NCI-H748 treated with DMSO at 0.1 percent for 48 hours (cell line): ENCODE data around the gene C1orf21.

Experiments
- DNase-seq: peaks from one replicate; lab custom pipeline; 2025; lab: John Stamatoyannopoulos, UW

C1orf21 gene

DNA sequence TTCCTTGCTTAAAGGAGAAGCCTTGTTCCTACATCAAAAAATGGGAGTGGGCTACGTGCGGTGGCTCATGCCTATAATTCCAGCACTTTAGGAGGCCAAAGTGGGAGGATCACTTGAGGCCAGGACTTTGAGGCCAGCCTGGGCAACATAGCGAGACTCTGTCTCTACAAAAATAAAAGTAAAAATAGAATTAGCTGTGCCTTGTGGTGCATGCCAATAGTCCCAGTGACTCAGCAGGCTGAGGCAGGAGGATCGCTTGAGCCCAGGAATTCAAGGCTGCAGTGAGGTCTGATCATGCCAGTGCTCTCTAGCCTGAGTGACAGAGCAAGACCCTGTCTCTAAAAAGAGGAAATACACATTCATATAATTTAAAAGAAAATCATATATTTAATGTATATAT is 127.1 kb downstream of the C1orf21 start:
- DNase-seq, result no peak

DNA sequence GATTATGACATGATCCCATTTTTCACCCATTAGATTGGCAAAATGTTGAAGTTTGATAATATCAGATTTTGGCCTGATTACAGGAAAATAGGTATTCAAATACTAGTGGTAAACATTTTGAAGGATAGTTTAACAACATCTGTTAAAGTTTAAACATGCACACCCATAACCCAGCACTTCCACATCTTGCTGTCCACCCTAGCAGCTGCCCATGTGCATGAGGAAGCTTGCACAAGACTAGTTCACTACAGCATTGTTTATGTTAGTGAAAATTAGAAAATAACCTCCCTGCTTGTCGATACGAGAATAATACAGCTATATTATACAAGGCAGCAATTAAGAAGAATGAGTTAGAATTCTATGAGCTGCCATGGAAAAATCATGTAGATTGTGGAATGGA is 127.6 kb downstream of the C1orf21 start:
- no peak for DNase-seq

DNA sequence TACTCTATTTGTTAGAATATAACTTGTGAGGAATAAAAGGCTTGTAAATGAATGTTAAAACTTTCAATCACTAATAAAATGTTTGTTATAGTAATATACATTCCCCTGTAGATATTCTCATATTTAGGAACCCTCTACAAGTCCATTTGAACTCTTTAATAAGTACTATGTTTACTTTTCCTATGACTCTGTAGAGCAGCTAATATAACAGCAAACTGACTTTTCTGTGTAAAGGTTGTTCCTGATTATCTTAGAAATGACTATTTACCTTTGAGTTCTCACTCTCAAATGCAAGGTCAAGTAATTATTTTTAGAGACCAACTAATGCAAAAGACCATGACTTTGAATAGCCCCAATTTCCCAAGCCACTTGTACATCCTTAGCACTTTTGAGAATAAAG is 130.3 kb downstream of the C1orf21 start:
- DNase-seq, result no peak

DNA sequence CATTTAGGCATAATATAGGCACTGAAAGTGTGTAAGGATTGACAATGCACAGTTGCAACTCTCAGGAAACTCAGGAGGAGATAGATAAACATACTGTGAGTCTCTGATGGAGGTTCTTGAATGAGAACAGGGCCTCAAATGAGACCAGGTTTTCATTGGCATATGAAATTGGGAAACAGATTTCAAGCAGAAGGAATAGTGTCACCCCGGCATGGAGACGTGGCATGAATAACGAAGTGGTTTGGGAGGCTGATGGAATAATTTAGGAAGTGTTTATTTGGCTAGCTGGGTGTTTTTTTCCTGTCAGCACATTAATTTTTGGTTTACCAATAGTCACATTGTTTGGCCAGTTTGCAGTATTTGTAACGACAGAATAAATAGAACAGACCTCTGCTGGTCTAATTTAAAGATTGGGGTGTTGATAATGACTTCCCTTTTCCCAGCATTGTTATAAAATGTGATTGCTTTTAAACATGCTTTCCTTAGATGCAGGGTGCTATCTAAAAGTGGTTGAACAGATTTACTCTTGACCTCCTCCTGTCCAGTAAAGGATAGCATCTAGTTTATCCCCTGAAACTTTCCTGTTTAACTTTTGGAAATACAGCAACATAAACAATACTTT is 132.0 kb downstream of the C1orf21 start:
- DNase-seq, result no peak

DNA sequence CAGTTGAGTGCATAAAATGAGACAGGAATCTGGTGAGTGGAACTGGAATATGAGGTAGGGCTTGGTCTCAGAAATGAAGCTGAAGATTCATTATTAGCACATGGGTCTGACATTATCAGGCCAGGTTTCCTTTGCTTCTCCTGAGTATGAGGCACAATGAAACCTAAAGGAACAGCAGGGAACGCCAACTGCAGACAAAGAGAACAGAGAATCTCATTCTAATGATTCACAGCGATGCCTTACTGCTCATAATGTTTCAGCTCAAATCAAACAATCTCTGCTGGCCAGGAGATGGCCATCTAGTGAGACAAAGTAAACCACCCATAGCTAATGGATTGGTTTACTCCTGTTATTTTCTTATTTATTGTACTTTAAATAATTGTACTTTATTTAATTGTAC is 133.5 kb downstream of the C1orf21 start:
- no peak for DNase-seq

DNA sequence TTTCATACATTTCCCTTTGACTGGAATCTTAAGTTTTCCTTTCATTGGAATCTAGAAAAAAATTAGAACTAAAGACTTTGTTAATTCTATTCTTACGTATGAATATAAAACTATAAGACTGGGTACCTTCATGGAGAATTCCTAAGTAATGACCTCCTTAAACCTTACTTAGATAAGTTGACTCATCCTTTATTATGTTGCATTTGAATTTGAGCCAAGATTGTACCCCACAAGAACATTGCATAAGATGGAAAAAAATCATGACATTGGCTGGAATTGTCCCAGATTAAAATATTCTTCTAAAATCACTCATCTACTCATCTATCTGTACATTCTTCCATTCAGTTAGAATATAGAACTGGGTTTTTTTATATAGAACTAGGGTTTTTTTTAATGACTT is 137.4 kb downstream of the C1orf21 start:
- no peak for DNase-seq

DNA sequence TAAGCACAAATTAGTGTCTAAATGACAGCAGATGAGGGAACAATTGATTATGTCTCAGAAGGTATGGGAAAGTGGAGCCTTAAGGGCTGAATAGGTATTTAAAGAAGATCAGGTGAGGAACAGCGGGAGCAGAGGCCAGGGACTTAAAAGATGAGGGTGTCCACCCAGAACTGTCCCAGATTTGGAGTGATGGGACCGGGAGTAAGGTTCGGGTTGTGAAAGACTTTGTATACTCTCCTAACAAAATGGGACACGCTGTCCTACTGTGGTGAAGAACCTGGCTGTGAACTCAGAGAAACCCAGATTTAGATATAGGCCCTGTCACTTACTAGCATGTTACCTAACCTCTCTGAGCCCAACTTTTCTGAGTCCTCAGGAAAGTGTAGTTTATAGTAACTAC is 140.6 kb downstream of the C1orf21 start:
- DNase-seq, result no peak

DNA sequence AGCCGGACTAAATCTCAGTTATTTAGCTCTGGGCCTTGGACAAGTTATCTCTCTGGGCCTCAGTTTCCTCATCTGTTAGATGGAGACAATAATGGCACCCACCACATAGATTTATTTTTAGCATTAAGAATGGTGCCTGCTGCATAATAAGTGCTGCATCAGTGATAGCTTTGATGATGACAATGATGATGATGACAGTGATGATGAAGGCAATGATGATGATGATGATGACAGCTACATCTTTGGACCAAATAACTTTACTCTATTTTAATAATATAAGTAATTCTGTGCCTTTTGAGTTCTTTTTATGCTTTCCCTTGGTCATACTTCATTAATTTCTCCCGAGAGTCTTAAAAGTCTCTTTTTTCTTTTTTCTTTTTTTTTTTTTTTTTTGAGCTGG is 143.4 kb downstream of the C1orf21 start:
- DNase-seq, result no peak

DNA sequence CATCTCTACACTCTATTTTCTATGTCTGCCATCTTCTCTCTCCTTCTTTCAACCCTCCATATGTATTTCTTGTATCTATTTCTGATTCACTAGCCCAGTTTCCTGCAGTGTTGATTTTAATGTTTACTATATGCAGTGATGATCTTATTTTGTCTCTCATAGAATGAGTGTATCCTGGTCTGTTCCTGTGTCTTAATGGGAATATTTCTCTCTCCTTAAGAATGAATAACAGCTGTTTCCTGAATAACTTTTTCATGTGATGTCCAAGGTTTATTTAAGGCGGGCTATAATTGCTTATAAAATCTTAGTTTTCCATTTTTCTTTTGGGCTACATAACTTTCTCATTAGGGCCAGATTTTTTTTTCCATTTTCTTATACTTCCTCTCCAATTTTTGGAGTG is 144.5 kb downstream of the C1orf21 start:
- no peak for DNase-seq

DNA sequence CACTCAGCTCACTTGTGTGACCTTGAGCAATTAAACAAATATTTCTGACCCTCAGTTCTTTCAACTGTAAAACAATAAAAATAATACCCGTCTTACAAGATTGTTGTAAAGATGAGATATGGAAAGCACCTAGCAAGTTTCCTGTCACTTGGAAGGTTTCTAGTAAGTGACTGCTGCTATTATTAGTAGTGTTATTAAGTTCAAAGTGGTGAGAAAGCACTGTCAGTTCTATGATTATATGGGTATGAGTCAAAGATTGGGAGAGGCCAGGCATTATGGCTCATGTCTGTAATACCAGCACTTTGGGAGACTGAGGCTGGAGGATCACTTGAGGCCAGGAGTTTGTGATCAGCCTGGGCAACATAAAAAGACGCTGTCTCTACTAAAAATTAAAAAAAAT is 145.4 kb downstream of the C1orf21 start:
- DNase-seq, result no peak

DNA sequence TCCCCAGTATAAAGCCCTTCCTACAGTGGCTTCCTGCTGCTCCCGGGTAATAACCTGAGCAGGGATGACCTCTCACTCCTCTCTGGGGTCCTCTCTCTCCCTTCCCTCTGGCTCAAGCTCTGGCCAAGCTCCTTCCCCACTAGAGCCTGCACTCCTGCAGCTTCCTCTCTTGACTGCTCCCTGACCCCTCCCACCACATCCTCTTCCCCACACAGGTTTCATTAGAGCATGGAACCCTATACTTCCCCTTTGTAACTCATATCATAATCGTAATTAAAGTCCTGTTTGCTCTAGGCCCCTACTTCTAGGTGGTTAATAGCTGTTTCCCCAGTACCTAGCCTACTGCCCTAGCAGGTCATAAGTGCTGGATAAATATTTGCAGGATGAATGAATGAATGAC is 146.2 kb downstream of the C1orf21 start:
- no peak for DNase-seq

DNA sequence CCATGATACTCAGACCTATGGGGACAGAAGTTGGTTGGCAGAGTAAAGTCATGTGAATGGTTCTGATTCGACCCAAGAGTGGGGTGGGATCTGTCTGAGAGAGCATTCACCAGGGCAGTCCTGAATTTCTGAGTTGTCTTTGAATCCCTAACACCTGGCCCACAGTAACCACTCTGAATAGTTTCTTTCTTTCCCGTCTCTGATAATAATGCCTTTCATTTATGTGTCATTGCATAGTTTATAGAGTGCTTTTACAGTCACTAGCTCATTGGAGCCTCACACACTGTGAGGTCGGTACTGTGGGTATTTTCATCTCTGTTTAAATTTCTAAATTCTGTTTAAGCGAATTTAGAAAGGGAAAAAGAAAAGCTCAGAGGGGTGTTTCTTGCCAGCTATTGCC is 147.1 kb downstream of the C1orf21 start:
- no peak for DNase-seq

DNA sequence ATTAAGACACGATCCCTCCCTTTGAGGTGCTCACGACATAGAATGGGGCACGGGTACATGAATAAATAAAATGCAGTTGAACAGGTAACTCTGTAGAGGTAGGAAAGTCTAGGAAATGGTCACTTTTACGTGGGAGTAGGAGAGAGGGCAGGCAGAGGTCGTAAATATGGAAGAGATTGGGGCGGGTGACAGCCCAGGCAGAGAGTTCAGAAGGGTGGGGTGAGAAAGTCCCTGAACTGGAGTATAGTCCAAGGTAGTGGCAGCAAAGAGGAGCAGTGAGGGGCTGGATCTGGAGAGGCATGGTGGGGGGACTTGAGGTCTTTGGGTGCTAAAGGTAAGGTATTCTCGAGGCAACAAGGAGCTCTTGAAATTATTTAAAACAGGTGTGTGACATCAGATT is 147.9 kb downstream of the C1orf21 start:
- no peak for DNase-seq

DNA sequence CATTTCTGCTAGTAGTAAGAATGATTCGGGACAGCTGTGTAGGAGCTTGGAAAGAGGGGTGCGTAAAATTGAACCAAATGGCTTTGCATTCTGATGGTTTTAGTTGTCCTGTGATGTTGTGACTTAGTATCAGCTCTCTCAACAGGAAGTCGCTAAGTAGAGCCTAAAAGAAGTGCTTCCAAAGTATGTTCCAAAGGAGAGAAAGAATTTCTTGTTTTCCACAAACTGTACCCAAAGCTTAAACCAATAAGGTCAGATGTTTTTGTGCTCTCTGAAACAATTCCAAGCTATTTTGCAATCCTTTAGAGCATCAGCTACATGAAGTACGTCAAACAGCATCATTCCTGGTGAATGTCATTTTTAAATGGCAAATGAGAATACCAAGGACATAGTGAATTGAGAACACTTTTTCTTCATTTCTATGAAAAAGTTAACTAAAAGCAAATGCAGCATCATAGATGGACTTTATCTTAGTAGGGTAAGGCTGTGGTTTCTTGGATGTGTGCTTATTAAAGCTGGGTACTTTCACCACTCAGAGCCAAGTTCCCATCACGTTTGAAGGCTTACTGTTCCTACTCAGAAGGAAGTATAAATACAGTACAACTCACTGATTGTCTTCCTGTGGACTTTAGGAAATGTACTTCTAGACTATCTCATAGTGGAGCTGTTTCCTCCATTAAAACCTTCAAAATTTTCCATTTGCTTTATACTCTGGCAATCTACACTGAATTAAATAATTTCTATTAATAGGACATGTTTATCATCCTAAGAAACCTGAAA is 148.6 kb downstream of the C1orf21 start:
- DNase-seq, result no peak

DNA sequence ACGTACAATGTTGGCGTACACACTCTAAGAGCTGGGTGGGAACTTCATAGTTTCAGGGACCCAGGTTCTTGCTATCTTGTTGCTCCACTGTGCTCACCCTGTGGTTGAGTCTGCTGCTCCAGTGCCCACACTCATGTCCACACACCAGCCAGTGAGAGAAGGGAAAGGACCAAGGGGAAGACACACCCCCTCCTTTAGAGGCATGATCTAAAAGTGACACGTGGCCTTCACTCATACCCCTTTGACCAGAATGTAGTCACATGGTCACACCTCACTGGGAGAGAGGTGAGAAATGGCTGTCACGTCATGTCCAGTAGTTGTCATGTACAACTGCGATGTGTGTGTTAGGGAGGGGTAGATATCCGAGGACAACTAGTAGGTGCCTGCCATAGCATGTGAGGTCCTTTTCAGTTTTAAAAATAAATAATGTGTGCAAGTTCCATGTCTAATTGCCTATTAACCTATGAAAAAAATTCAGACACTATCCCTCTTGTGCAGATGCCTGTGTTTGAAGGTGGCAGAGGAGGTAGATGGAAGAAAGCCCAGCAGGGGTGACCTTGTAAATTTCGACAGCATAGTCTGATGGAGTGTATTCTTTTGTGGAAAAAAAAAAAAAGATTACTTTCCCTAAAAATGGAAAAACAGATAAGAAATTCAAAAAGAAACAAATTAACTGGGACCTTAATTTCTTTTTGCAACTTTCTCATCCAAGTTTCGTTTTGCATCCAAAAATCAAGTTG is 149.6 kb downstream of the C1orf21 start:
- DNase-seq, result no peak

DNA sequence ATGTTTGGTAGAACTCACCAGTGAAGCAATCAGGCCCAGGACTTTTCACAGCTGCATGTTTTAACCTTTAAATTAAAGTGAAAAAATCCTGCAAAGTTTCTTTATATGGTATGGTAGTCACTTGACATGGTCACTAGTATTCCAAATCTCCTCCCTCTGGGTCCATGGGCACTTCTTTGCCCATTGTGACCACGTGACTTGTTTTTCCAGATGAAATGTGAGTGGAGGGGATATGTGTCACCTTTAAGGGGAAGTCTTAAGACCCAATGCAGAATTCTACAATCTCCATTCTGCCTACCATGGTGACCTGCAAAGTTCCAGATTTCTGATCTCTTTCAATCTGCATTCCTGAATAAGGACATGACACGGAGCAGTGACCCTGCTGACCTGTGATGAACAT is 152.8 kb downstream of the C1orf21 start:
- no peak for DNase-seq

DNA sequence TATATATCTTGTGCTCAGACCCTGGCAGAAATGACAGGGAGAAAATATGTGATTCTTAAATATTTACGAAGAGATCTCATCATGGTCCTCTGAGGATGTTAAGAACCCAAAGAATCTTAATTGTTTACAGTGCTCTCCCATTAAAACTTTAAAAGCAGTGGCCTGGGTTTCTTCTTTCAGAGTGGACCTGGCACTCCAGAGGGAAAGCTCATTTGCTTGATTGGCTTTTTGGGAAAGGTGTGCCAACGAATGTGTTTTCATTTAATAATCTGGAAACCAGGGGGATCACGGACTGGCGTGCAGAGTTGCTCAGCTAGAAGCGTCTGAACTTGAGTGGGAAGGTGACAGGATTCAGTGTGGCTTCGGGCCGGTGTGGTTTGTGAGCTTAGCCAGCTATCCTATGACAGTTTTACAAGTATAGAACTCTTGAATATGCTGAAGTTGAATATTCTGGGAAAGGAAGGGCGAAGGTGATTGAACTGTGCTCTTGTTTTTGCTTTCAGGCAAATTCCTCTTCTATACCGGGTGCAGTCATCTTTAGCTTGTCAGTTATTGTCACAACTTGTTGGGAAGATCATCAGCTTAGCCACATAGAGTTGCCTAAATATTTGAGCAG is 154.8 kb downstream of the C1orf21 start:
- DNase-seq, result no peak

DNA sequence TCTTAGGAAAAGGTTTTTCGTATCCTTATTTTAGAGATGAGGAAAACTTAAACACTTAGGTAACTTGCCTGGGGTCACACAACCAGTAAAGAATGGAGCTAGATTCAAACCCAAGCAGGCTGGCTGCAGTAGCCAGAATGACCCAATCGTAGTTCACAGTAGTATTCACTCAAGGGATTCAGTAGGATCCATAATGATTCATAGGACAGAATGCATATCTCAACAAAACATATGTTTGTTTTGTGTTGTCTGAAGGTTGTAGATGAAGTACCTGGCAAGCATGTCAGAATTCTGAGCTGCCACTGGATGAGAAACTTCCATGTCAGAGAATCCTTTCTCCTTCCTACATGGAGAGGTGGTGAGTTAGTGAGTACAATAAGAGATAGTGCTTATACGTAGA is 155.5 kb downstream of the C1orf21 start:
- no peak for DNase-seq

DNA sequence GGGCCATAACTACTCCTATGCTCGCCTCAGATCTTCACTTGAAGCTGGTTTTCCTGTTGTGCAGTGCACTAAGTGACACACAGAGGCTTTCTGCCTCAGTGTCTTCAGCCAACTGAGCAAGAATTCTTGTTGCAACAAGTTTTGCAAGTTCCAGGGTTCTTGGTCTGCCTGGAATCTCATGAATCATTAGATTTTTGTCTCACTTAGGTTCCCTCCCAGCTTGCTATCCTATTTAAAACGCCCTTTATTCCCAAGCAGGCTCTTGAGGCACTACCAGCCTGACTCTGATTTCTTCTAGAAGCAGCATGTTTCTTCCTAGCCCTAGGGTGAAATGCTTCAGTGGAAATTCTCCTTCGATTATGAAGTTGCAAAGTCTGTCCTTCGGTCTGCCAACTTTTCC is 158.8 kb downstream of the C1orf21 start:
- DNase-seq, result no peak

DNA sequence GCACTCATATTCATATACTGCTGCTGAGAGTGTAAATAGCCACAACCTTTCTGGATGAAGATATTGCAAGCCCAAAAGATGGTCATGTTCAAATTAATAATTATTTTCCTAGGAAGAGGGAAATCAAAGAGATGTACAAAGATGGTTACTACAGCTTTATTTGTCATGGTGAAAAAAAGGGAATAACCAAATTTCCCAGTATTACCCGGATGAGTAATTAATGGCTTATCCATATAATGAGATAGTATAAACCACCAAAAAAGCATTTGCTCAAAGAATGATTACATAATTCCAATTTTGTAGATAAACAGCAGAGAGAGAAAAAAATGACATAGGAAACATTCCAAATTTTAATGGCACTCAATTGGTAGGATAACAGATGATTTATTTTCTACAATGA is 165.6 kb downstream of the C1orf21 start:
- no peak for DNase-seq

DNA sequence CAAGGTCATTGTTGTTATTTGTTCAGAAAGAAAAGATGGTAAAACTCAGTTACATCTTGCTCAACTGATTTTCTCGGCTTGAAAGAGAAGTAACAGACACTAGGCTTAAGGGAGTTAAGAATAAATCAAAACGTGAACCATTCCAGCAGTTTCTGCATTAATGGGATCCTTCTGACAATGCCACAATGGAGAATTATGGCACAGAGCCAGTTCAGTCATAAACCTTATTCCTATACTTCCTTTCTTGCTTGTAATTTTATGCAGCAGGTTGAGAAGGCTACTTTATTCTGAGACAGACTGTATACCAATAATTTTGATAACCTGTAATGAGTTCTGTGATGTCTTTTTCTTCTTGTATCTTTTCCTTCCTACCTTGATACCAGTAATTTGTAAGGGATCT is 167.0 kb downstream of the C1orf21 start:
- no peak for DNase-seq

DNA sequence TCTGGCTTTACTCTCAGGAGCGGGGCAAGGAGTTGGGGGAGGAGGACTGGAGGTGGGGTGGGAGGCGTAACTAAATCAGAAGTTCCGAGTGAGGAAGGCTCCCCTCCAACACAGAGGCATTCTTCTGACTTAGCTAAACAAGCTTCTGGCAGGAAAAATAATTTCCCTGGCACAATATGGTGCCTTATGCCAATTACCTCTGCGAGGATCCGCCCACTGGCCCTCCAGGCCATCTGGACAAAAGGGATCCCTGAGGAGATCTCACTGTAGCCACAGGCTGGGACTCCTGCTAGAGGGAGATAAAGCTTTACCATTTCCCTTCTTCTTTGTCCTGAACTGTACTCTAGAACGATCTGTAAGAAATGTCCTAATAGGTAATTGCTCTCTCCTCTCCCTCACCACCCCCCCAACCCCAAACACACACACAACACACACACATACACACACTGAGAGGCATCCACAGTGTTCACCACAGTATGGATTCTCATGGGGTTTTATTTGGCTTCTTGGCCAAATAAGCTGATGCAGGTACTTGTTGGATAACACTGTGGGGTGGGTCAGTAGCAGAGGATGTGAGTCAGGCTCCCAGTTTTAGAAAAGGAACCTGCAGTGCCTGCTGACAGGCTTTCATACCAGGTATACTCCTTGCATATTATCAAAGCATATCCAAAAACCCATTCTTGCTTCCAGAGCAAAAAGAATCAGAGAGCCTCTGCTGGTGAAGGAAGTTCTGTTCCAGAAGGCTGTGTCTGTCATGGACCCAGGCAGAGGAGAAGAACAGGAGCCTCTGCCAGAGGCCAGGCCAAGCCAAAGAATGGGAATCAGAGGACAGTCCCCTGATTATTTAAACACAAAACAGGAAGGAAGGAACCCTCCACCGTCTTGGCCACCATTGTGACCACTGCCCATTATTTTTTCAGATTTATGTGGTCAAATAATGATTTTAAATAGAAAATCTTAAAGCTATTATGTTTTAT is 169.1 kb downstream of the C1orf21 start:
- no peak for DNase-seq
